H1 (cell line): ENCODE measurements around the gene NKAIN2. TPM values are rescaled to one million over a fixed set of nuclear protein-coding genes. Genes with fewer than 3 reads are reported as not detected.

ENCODE experiments used
- CHD7 ChIP-seq: fragments of 300-600 bp; sonication (generic); IDR thresholded peaks from 2 replicates; pipeline ENCODE4 v1.7.1; 2012; ENCODE audit warnings: low read length, moderate library complexity, mild to moderate bottlenecking, inconsistent platforms; ENCODE audit not compliant: insufficient replicate concordance
- RAD21 ChIP-seq, 2 experiments: IDR thresholded peaks in 1 of 2; conservative IDR thresholded peaks in 1 of 2; 2 replicates each; pipeline ENCODE4 v1.6.1; 2011; ENCODE audit warnings: low read depth in 2 of 2, low read length in 2 of 2, improper control_type of control experiment in 1 of 2, inconsistent platforms in 1 of 2, mild to moderate bottlenecking in 1 of 2, moderate library complexity in 1 of 2
- RXRA ChIP-seq: IDR thresholded peaks from 2 replicates; pipeline ENCODE4 v1.6.1; 2011; ENCODE audit warnings: low read depth, mild to moderate bottlenecking, low read length, moderate library complexity; ENCODE audit not compliant: insufficient read depth
- YY1 ChIP-seq: IDR thresholded peaks from 2 replicates; pipeline ENCODE4 v1.6.1; 2011; ENCODE audit warnings: low read depth, mild to moderate bottlenecking, low read length
- polyA plus RNA-seq, 7 experiments: library from polyadenylated mRNA; depleted of rRNA in 3 of 7; stranded (reverse) in 5 of 7; unstranded in 2 of 7; fragments of >200 nt in 5 of 7; fragments of 200-250 nt in 2 of 7; gene quantifications; 1 replicate in 5 of 7; 2 replicates in 1 of 7; 4 replicates in 1 of 7; pipeline versions ENCODE4 v1.2.1 to v1.2.3, GENCODE V29; 2011 to 2013; ENCODE audit warnings: missing spikeins in 2 of 7, mixed read lengths in 2 of 7
- total RNA-seq: library from RNA; stranded (reverse); fragmentation: NEBNext Ultra II Directional; extraction: Animal tissue kit (Norgen Biotek cat#: 25700); gene quantifications from 2 replicates; pipeline ENCODE4 v1.2.1, GENCODE V29; 2021

Gene NKAIN2
- total and polyA plus RNA-seq, 2 of the 8 experiments (the other 6 are each of a cell fraction or from before 2014, with no cell fraction given), result 0.20 to 0.34 TPM

GRCh38 chr6:124008000-124008987 lies 204.6 kb downstream of the NKAIN2 start (continued):
- no peak for TF ChIP-seq CHD7
- no peak for TF ChIP-seq YY1
- no peak for TF ChIP-seq RAD21 (IDR thresholded peaks at IDR 0.05 in 1 of 2, conservative IDR thresholded peaks at IDR 0.05 in 1 of 2; ENCODE audit: low read depth in 2 of 2, low read length in 2 of 2)
- TF ChIP-seq RXRA, result no peak
